ENCODE measurements around the gene FAM124A. TPM values are rescaled to one million over a fixed set of nuclear protein-coding genes. Genes with fewer than 3 reads are reported as not detected.

Gene FAM124A
- total and polyA plus RNA-seq, 2 of the 8 experiments (the other 6 are each of a cell fraction or from before 2014, with no cell fraction given), result 40.7 to 49.9 TPM

- TF ChIP-seq BCL11A (IDR thresholded peaks at IDR 0.05; ENCODE audit: low read depth in 2 of 2, low read length in 2 of 2) (no peak), YY1 (IDR thresholded peaks at IDR 0.05; ENCODE audit: low read depth, low read length) (no peak)
Observed at GRCh38 chr13:51275101-51275500, 52.9 kb downstream of the FAM124A start (continued).

Measured in H1 (cell line).